Astrocyte (in vitro differentiated cells and primary cell): ENCODE data around the gene RABGAP1L. TPM values are rescaled to one million over a fixed set of nuclear protein-coding genes. Genes with fewer than 3 reads are reported as not detected.

ENCODE experiments used
- DNase-seq: peaks from one replicate; pipeline ENCODE4 v3.0.0-alpha.2; 2010; ENCODE audit warnings: low read depth
- FAIRE-seq: peaks from 2 replicates; lab custom pipeline; 2011; peaks lifted over from hg19 to GRCh38; lab: Jason Lieb, UNC
- H2AFZ ChIP-seq: 2 replicates; pipeline ENCODE4 v1.6.0; 2012; ENCODE audit warnings: low read depth, low read length, inconsistent platforms
- H3K27ac ChIP-seq: 2 replicates; pipeline ENCODE4 v1.5.1; 2011; ENCODE audit warnings: low read depth, low read length, inconsistent platforms
- H3K27me3 ChIP-seq: 2 replicates; pipeline ENCODE4 v1.6.0; 2011; ENCODE audit warnings: low read length, inconsistent platforms; ENCODE audit not compliant: insufficient read depth
- H3K36me3 ChIP-seq: 2 replicates; pipeline ENCODE4 v1.5.1; 2011; ENCODE audit warnings: low read length, inconsistent platforms; ENCODE audit not compliant: insufficient read depth
- H3K4me1 ChIP-seq: 2 replicates; pipeline ENCODE4 v1.5.1; 2011; ENCODE audit warnings: low read length, inconsistent platforms; ENCODE audit not compliant: insufficient read depth
- H3K4me2 ChIP-seq: 2 replicates; pipeline ENCODE4 v1.6.0; 2012; ENCODE audit warnings: low read length, inconsistent platforms
- H3K4me3 ChIP-seq: 2 replicates; pipeline ENCODE4 v1.5.1; 2011; ENCODE audit warnings: low read depth, mild to moderate bottlenecking, low read length, inconsistent platforms; ENCODE audit not compliant: insufficient read depth
- H3K79me2 ChIP-seq: 2 replicates; pipeline ENCODE4 v1.6.0; 2012; ENCODE audit warnings: mild to moderate bottlenecking, low read length, inconsistent platforms; ENCODE audit not compliant: insufficient read depth
- H3K9ac ChIP-seq: 2 replicates; pipeline ENCODE4 v1.6.0; 2012; ENCODE audit warnings: mild to moderate bottlenecking, low read length, inconsistent platforms
- H3K9me3 ChIP-seq: 2 replicates; pipeline ENCODE4 v1.5.1; 2012; ENCODE audit warnings: low read depth, mild to moderate bottlenecking, low read length, inconsistent platforms; ENCODE audit not compliant: insufficient read depth
- H4K20me1 ChIP-seq: 2 replicates; pipeline ENCODE4 v1.6.0; 2012; ENCODE audit warnings: low read length, inconsistent platforms; ENCODE audit not compliant: insufficient read depth
- H3K27ac Mint-ChIP-seq: one replicate; pipeline ENCODE4 v1.8.0; 2021; ENCODE audit warnings: mild to moderate bottlenecking, mixed read lengths; ENCODE audit not compliant: unreplicated experiment
- H3K27me3 Mint-ChIP-seq: one replicate; pipeline ENCODE4 v1.8.0; 2021; ENCODE audit warnings: low read depth, mixed read lengths; ENCODE audit not compliant: unreplicated experiment
- H3K36me3 Mint-ChIP-seq: one replicate; pipeline ENCODE4 v1.8.0; 2021; ENCODE audit warnings: low read depth, mixed read lengths; ENCODE audit not compliant: unreplicated experiment
- H3K4me1 Mint-ChIP-seq: one replicate; pipeline ENCODE4 v1.8.0; 2021; ENCODE audit warnings: low read depth, mixed read lengths; ENCODE audit not compliant: unreplicated experiment
- H3K4me3 Mint-ChIP-seq: one replicate; pipeline ENCODE4 v1.8.0; 2021; ENCODE audit warnings: mild to moderate bottlenecking, moderate library complexity, mixed read lengths; ENCODE audit not compliant: unreplicated experiment
- H3K9me3 Mint-ChIP-seq: one replicate; pipeline ENCODE4 v1.8.0; 2021; ENCODE audit warnings: mild to moderate bottlenecking, mixed read lengths; ENCODE audit not compliant: unreplicated experiment
- CTCF ChIP-seq: IDR thresholded peaks from 2 replicates; pipeline ENCODE4 v1.5.1; 2011; ENCODE audit warnings: low read depth, mild to moderate bottlenecking, inconsistent platforms, low read length, moderate library complexity; ENCODE audit not compliant: insufficient read depth
- EZH2 ChIP-seq: IDR thresholded peaks from 2 replicates; pipeline ENCODE4 v1.6.1; 2012; ENCODE audit warnings: mild to moderate bottlenecking, low read length, inconsistent platforms; ENCODE audit not compliant: insufficient read depth
- total RNA-seq: library from RNA; stranded (reverse); gene quantifications from 2 replicates; pipeline ENCODE4 v1.2.1, GENCODE V29; 2021

The RABGAP1L gene
- total RNA-seq, 1 donor from 2014 or later: 40.2 TPM

DNA sequence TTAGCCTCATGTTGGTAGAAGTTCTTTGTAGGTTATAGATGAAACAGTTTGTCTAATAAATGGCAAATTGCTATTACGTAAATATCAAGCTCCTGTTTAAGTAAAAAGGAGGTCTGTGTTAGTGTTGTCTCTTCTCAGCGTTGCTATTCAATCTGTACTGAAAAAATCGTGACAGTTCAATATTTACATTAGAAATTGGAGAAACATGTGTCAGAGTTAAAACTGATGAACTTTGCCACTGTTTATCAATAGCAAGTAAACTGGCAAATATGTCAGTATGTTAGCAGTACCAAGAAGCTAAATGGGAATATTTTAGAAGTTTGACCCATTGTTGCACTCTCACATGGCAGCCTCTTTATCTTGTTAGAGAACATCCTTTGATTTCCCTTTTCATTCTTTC, 506.9 kb downstream of the RABGAP1L start:
- no peak overlapping the region for H2AFZ ChIP-seq
- H3K27ac Mint-ChIP-seq: no peak overlapping the region
- no peak overlapping the region for H3K4me3 Mint-ChIP-seq
- no peaks in the 10 kb centered on the region for H3K9me3 ChIP-seq
- H3K27me3 ChIP-seq: no peaks in the 10 kb centered on the region
- H3K79me2 ChIP-seq: no peaks in the 10 kb centered on the region
- H3K9me3 Mint-ChIP-seq: peaks cover 5% of the 10 kb centered on the region
- H3K4me3 ChIP-seq: no peak overlapping the region
- H3K9ac ChIP-seq: no peak overlapping the region
- H3K4me1 Mint-ChIP-seq: no peaks in the 10 kb centered on the region
- FAIRE-seq (no peak), DNase-seq (no peak)
- no peaks in the 10 kb centered on the region for H4K20me1 ChIP-seq
- H3K36me3 Mint-ChIP-seq: no peaks in the 10 kb centered on the region
- H3K36me3 ChIP-seq: no peaks in the 10 kb centered on the region
- H3K4me2 ChIP-seq: no peak overlapping the region
- no peak overlapping the region for H3K27ac ChIP-seq
- no peak for TF ChIP-seq CTCF
- no peak for TF ChIP-seq EZH2
- no peaks in the 10 kb centered on the region for H3K27me3 Mint-ChIP-seq
- no peaks in the 10 kb centered on the region for H3K4me1 ChIP-seq

DNA sequence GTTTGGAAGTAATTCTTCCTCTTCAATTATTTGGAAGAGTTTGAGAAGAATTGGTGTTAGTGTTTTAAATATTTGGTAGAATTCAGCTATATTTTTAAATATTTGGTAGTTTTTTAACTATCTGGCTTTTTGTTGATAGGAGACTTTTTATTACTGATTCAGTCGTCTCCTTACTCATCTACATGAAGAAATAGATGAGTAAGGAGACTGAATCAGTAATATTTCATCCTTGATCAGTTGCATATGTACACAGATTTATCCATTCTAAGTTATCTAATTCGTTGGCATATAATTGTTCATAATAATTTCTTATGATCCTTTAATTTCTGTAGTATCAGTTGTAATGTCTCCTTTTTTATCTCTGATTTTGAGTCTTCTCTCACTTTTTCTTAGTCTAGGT, 512.5 kb downstream of the RABGAP1L start:
- H3K79me2 ChIP-seq: no peaks in the 10 kb centered on the region
- TF ChIP-seq EZH2 (no peak), CTCF (no peak)
- H3K27me3 ChIP-seq: no peaks in the 10 kb centered on the region
- peaks cover 5% of the 10 kb centered on the region for H3K9me3 Mint-ChIP-seq
- peaks cover 4% of the 10 kb centered on the region for H3K4me1 Mint-ChIP-seq
- H3K27ac ChIP-seq: no peak overlapping the region
- DNase-seq: no peak
- FAIRE-seq: no peak
- H3K27me3 Mint-ChIP-seq: no peaks in the 10 kb centered on the region
- H3K36me3 ChIP-seq: no peaks in the 10 kb centered on the region
- no peaks in the 10 kb centered on the region for H4K20me1 ChIP-seq
- H3K36me3 Mint-ChIP-seq: no peaks in the 10 kb centered on the region
- H3K9ac ChIP-seq: no peak overlapping the region
- no peak overlapping the region for H3K27ac Mint-ChIP-seq
- no peak overlapping the region for H2AFZ ChIP-seq
- H3K9me3 ChIP-seq: no peaks in the 10 kb centered on the region
- no peak overlapping the region for H3K4me3 Mint-ChIP-seq
- H3K4me1 ChIP-seq: no peaks in the 10 kb centered on the region
- no peak overlapping the region for H3K4me3 ChIP-seq
- H3K4me2 ChIP-seq: no peak overlapping the region

- Histone ChIP-seq H3K4me3 (no peak overlapping the region), H3K9me3 (no peaks in the 10 kb centered on the region), H4K20me1 (no peaks in the 10 kb centered on the region), H3K9ac (no peak overlapping the region), H3K4me1 (no peaks in the 10 kb centered on the region), H2AFZ (no peak overlapping the region), H3K79me2 (no peaks in the 10 kb centered on the region), H3K27ac (no peak overlapping the region), H3K4me2 (no peak overlapping the region), H3K27me3 (no peaks in the 10 kb centered on the region), H3K36me3 (no peaks in the 10 kb centered on the region)
- Mint-ChIP-seq H3K27me3 (no peaks in the 10 kb centered on the region), H3K36me3 (no peaks in the 10 kb centered on the region), H3K9me3 (no peaks in the 10 kb centered on the region), H3K27ac (no peak overlapping the region), H3K4me3 (no peak overlapping the region), H3K4me1 (peaks cover 4% of the 10 kb centered on the region)
- DNase-seq (no peak), FAIRE-seq (no peak)
- TF ChIP-seq EZH2: no peak
- TF ChIP-seq CTCF: no peak
These were observed 517.5 kb downstream of the RABGAP1L start for GRCh38 chr1:174676856-174677255.
